T-helper 1 cell treated with Interleukin-12 subunit alpha and Interleukin-12 subunit beta and Interleukin-4 antibody, amounts not matched to agents 30 μg/mL and 1 μg/mL, for 36 hours (primary cell): ENCODE measurements around the gene MX1.
"Not testable (repeated sequence)": the region's sequence is repeated elsewhere in the genome, so short reads cannot be mapped to it uniquely, and the experiment has no call there.

Experiments used
- H3K27ac Mint-ChIP-seq: one replicate; pipeline ENCODE4 v1.8.0; 2021; ENCODE audit warnings: mild to moderate bottlenecking, mixed read lengths
- H3K27me3 Mint-ChIP-seq: one replicate; pipeline ENCODE4 v1.8.0; 2021; ENCODE audit warnings: low read depth, mixed read lengths
- H3K36me3 Mint-ChIP-seq: one replicate; pipeline ENCODE4 v1.8.0; 2021; ENCODE audit warnings: low read depth, mixed read lengths
- H3K4me1 Mint-ChIP-seq: one replicate; pipeline ENCODE4 v1.8.0; 2021; ENCODE audit warnings: low read depth, mixed read lengths
- H3K4me3 Mint-ChIP-seq: one replicate; pipeline ENCODE4 v1.8.0; 2021; ENCODE audit warnings: mild to moderate bottlenecking, moderate library complexity, mixed read lengths
- H3K9me3 Mint-ChIP-seq: one replicate; pipeline ENCODE4 v1.8.0; 2021; ENCODE audit warnings: mixed read lengths

MX1 gene

GRCh38 chr21:41398831-41399230, 27.2 kb upstream of the MX1 start:
- no peak overlapping the region for H3K27ac Mint-ChIP-seq
- H3K4me3 Mint-ChIP-seq, result no peak overlapping the region
- peaks cover 59% of the 10 kb centered on the region for H3K36me3 Mint-ChIP-seq
- H3K27me3 Mint-ChIP-seq, result no peaks in the 10 kb centered on the region
- no peaks in the 10 kb centered on the region for H3K9me3 Mint-ChIP-seq
- no peaks in the 10 kb centered on the region for H3K4me1 Mint-ChIP-seq

GRCh38 chr21:41399246-41399800, 26.7 kb upstream of the MX1 start:
- Mint-ChIP-seq H3K36me3 (peaks cover 57% of the 10 kb centered on the region), H3K4me3 (no peak overlapping the region), H3K9me3 (no peaks in the 10 kb centered on the region), H3K4me1 (no peaks in the 10 kb centered on the region), H3K27ac (no peak overlapping the region), H3K27me3 (no peaks in the 10 kb centered on the region)

DNA sequence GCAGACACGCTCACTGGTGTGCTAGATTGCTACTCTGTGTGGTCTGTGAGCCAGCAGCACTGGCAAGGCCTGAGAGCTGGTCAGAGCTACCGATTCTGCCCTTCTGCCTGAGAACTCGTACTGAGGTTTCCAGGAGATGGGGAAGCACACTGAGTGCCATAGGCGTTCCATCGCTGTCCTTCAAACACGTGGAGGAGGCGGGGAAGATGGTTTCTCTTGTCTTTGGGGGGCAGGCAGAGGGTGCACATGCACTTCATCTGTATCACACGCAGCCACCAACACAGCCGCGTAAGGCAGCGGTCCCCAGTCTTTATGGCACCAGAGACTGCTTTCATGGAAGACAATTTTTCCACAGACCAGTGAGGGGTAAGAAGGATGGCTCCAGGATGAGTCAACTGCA, 23.8 kb upstream of the MX1 start:
- Mint-ChIP-seq H3K27me3 (no peaks in the 10 kb centered on the region), H3K4me3 (no peak overlapping the region), H3K4me1 (no peaks in the 10 kb centered on the region), H3K9me3 (no peaks in the 10 kb centered on the region), H3K36me3 (peaks cover 46% of the 10 kb centered on the region), H3K27ac (no peak overlapping the region)

DNA sequence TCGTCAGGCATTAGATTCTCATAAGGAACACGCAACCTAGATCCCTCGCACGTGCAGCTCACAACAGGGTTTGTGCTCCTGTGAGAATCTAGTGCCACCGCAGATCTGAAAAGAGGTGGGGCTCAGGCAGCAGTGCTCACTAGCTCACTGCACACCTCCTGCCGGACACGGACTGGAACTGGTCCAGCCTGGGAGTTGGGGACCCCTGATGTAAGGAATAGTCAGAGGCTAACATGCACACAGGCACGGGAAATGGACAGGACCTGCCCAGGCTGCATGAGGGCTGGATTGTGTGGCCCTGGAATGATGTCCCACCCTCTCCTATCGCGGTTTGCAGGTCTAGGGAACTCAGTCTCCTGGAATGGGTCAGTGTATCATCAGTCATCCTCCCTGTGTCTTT, 23.2 kb upstream of the MX1 start:
- Mint-ChIP-seq H3K27ac (no peak overlapping the region), H3K36me3 (peaks cover 44% of the 10 kb centered on the region), H3K4me1 (no peaks in the 10 kb centered on the region), H3K9me3 (no peaks in the 10 kb centered on the region), H3K27me3 (no peaks in the 10 kb centered on the region), H3K4me3 (no peak overlapping the region)

DNA sequence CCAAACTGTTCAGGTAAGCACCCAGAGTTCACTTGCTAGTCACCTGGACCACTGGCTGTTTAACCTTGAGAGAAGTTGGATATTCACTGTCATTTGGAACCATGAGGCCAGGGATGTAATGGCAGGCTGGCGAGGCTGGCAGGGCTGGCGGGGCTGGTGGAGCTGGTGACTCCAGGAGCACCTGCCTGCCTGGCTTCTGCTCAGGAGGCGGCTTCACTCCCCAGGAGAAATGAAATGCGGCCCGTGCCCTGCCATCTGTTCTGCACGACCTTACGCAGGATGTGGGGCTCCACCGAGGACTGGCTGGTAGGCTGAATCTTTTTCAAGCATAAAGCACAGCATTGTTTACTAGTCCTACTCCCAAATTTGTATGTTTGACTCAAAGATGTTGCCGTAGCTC, 22.7 kb upstream of the MX1 start:
- Mint-ChIP-seq H3K9me3 (no peaks in the 10 kb centered on the region), H3K27ac (no peak overlapping the region), H3K4me1 (no peaks in the 10 kb centered on the region), H3K4me3 (no peak overlapping the region), H3K36me3 (peaks cover 49% of the 10 kb centered on the region), H3K27me3 (no peaks in the 10 kb centered on the region)

GRCh38 chr21:41403966-41404365, 22.1 kb upstream of the MX1 start:
- Mint-ChIP-seq H3K27me3 (no peaks in the 10 kb centered on the region), H3K27ac (no peak overlapping the region), H3K36me3 (peaks cover 55% of the 10 kb centered on the region), H3K9me3 (no peaks in the 10 kb centered on the region), H3K4me1 (no peaks in the 10 kb centered on the region), H3K4me3 (no peak overlapping the region)

- H3K4me3 Mint-ChIP-seq, result no peak overlapping the region
- H3K27me3 Mint-ChIP-seq, result no peaks in the 10 kb centered on the region
- peaks cover 58% of the 10 kb centered on the region for H3K36me3 Mint-ChIP-seq
- H3K4me1 Mint-ChIP-seq, result no peaks in the 10 kb centered on the region
- no peaks in the 10 kb centered on the region for H3K9me3 Mint-ChIP-seq
- no peak overlapping the region for H3K27ac Mint-ChIP-seq
Observed at GRCh38 chr21:41405321-41405720, 20.7 kb upstream of the MX1 start.

DNA sequence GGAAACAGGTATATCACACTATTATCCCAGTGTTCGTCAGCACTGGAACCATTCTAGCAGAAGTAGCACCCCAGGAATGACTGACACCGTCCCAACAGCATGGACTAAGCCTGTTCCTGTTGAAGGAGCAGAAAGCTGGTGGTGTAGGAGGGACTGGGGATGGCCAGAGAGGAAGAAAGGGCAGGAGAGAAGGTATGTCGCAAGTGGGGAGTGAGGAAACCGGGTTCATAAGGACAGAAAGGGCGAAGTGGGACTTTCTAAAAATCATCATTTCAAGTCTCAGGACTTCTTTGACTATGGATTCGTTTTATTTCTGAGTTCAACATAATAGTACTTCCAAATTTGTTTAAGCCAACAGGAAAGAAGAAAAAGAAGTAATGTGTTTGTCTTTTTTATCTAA, 19.7 kb upstream of the MX1 start:
- no peaks in the 10 kb centered on the region for H3K27me3 Mint-ChIP-seq
- H3K36me3 Mint-ChIP-seq, result peaks cover 58% of the 10 kb centered on the region
- H3K9me3 Mint-ChIP-seq, result peaks cover 3% of the 10 kb centered on the region
- peaks cover 4% of the 10 kb centered on the region for H3K4me1 Mint-ChIP-seq
- no peak overlapping the region for H3K4me3 Mint-ChIP-seq
- no peak overlapping the region for H3K27ac Mint-ChIP-seq

DNA sequence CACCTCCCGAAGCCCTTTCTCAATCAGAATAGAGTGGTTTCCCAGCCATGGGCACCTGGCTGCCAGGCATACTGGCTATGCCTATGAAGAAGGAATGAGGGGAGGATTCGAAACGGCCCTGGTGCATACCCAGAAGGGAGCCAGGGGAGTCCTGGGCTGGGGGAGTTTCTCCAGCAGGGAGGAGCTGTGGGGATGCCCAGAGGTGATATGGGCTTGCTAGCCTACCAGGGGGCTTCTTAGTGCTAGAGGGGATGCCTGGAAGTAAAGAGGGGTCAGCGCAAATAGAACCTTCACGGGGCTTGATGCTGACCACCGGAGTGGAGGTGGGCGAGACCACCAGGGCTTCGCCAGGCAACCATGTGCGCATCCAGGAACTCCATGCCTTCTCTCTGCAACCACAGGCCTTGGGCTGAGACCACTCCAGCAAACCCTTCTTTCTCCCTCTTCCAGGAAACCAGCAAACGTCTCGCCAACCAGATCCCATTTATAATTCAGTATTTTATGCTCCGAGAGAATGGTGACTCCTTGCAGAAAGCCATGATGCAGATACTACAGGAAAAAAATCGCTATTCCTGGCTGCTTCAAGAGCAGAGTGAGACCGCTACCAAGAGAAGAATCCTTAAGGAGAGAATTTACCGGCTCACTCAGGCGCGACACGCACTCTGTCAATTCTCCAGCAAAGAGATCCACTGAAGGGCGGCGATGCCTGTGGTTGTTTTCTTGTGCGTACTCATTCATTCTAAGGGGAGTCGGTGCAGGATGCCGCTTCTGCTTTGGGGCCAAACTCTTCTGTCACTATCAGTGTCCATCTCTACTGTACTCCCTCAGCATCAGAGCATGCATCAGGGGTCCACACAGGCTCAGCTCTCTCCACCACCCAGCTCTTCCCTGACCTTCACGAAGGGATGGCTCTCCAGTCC, 18.2 kb upstream of the MX1 start:
- no peak overlapping the region for H3K4me3 Mint-ChIP-seq
- H3K27ac Mint-ChIP-seq, result no peak overlapping the region
- peaks cover 64% of the 10 kb centered on the region for H3K36me3 Mint-ChIP-seq
- peaks cover 8% of the 10 kb centered on the region for H3K4me1 Mint-ChIP-seq
- H3K27me3 Mint-ChIP-seq, result peaks cover 7% of the 10 kb centered on the region
- peaks cover 11% of the 10 kb centered on the region for H3K9me3 Mint-ChIP-seq

GRCh38 chr21:41410361-41410760, 15.7 kb upstream of the MX1 start:
- Mint-ChIP-seq H3K36me3 (peaks cover 57% of the 10 kb centered on the region), H3K27ac (no peak overlapping the region), H3K27me3 (peaks cover 31% of the 10 kb centered on the region)

DNA sequence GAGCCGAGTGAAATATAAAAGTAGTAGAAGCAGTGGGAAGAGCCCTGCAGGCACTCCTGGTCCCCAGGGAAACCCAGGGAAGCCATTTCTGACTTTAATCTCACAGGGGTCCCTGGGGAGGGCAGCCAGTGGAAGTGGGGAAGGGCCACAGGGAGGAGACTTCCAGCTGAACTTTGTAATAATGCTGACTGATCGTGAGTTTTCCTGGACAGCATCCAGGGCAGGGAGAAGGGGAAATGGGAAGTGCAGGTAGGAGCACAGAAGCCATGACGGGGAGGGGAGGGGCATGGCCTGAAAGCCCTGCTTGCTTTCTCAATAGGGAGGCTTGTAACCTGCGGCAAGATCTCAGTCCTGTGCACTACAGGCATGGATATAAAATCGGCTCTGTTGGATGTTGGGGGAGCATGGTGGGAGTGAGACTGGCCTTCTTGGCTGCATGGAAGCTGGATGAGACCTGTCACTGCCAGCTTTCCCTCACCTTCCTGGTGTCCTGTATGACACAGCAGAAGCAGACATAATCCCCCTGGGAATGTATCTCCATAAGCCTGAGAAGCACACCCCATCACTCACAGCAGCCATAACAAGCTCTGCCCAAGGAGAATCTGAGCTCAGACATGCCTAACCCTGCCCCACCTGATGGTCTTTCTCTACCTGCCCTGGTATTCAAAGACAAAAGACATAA, 15.1 kb upstream of the MX1 start:
- Mint-ChIP-seq H3K9me3 (peaks cover 25% of the 10 kb centered on the region), H3K4me3 (no peak overlapping the region), H3K36me3 (peaks cover 57% of the 10 kb centered on the region), H3K4me1 (peaks cover 8% of the 10 kb centered on the region), H3K27ac (no peak overlapping the region), H3K27me3 (peaks cover 35% of the 10 kb centered on the region)

More at GRCh38 chr21:41410361-41410760, 15.7 kb upstream of the MX1 start:
- peaks cover 8% of the 10 kb centered on the region for H3K4me1 Mint-ChIP-seq
- no peak overlapping the region for H3K4me3 Mint-ChIP-seq
- peaks cover 23% of the 10 kb centered on the region for H3K9me3 Mint-ChIP-seq

DNA sequence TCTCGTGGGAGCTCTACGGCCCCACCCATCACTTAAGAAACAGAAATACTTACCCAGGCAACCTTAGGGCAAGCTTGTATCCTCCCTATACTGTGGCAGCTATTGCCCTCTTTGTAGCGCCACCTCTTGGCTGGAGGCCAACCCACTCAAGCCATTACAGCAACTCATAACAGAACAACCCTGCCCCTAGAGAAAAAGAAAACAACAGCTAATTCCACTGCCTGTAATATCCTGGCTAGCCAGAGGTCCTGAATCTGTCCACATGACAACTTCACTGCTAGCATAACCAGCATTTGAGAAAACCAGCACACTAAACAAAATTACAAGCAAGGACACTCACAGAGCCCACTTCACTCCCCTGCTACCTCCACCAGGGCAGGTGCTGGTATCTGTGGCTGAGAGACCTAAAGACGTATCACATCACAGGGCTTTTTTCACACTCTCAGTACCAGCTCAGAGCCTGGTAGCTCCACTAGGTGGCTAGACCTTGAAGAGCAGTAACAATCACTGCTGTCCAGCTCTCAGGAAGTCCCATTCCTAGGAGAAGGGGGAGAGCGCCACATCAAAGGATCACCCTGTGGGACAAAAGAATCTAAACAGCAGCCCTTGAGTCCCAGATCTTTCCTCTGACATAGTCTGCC, 14.5 kb upstream of the MX1 start:
- H3K27me3 Mint-ChIP-seq, result peaks cover 40% of the 10 kb centered on the region
- no peak overlapping the region for H3K27ac Mint-ChIP-seq

GRCh38 chr21:41417505-41417904, 8.5 kb upstream of the MX1 start:
- H3K9me3 Mint-ChIP-seq, result peaks cover 26% of the 10 kb centered on the region
- H3K4me1 Mint-ChIP-seq, result peaks cover 23% of the 10 kb centered on the region
- not testable (repeated sequence) for H3K27ac Mint-ChIP-seq, H3K4me3 Mint-ChIP-seq, H3K36me3 Mint-ChIP-seq
- peaks cover 37% of the 10 kb centered on the region for H3K27me3 Mint-ChIP-seq

More for the DNA sequence above, 14.5 kb upstream of the MX1 start:
- Mint-ChIP-seq H3K36me3 (peaks cover 53% of the 10 kb centered on the region), H3K4me1 (peaks cover 8% of the 10 kb centered on the region), H3K4me3 (no peak overlapping the region), H3K9me3 (peaks cover 26% of the 10 kb centered on the region)

DNA sequence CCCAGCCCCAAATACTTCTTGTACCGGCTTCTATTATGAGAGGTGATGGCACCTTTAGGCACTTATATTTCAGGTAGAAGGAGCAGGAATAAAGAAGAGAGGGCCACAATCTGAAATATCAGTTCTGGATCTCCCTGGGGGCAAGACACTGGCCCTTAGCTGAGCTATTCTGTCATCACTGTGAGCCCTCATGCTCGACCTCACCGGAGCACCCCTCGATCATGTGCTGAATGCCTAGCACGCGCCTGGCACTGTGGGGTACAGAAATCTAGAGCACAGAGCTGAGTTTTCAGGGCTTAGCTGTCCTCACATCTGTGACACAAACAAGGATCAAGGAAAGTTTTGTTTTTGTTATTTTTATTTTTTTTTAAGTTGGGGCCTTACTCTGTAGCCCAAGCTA, 7.6 kb upstream of the MX1 start:
- Mint-ChIP-seq H3K4me1 (peaks cover 27% of the 10 kb centered on the region), H3K27ac (peak overlapping the region; percentile 29), H3K36me3 (peaks cover 8% of the 10 kb centered on the region), H3K27me3 (peaks cover 29% of the 10 kb centered on the region), H3K9me3 (peaks cover 26% of the 10 kb centered on the region), H3K4me3 (no peak overlapping the region)
